ENCODE results near the gene RCOR3. TPM values are rescaled to one million over a fixed set of nuclear protein-coding genes. Genes with fewer than 3 reads are reported as not detected.

The RCOR3 gene
- total RNA-seq, 2 donors from 2014 or later = 42.1 to 63.0 TPM

Other genes with a start within 250 kb of the RCOR3 start
- not detected for gene KCNH1, start 125.2 kb upstream of the RCOR3 start, total RNA-seq
- 10 to 100 TPM; 27.8 to 46.7 TPM for gene TRAF5, start 67.5 kb downstream of the RCOR3 start, total RNA-seq
- not detected for gene RD3, start 232.8 kb downstream of the RCOR3 start, total RNA-seq

Measured in natural killer cell treated with Interleukin-12 subunit alpha and Interleukin-12 subunit beta and Interleukin-15 and Interleukin-18, amount 100 ng/mL, for 72 hours (primary cell).